GM13976 (cell line): ENCODE results near the gene SLC6A19.

Source experiments
- DNase-seq: peaks from one replicate; pipeline ENCODE4 v3.0.0; 2012; ENCODE audit warnings: low spot score
- CTCF ChIP-seq: IDR thresholded peaks from 2 replicates; pipeline ENCODE4 v1.5.1; 2012; ENCODE audit warnings: borderline replicate concordance, mild to moderate bottlenecking; ENCODE audit not compliant: insufficient read depth; ENCODE audit errors: extremely low read depth, missing control alignments, control extremely low read depth
- in situ Hi-C: fragments of 300-500 bp; cut with MboI; formaldehyde crosslinking; loops from one replicate; pipeline ENCODE4 v1.12.0; 2022; ENCODE audit warnings: low sequenced_read_pairs, mixed read lengths, inconsistent platforms; ENCODE audit not compliant: unreplicated experiment

Gene SLC6A19

GRCh38 chr5:1201327-1202025, at the start of gene SLC6A19:
TSS of gene SLC6A19 (plus strand) at chr5:1201595. CDS start at chr5:1201651, 56 bp downstream.
- TF ChIP-seq CTCF = no peak
- in situ Hi-C loops = no loop called here
- no peak for DNase-seq

GRCh38 chr5:1152156-1152555, 49.2 kb upstream of the SLC6A19 start:
- no peak for TF ChIP-seq CTCF
- in situ Hi-C loops = no loop called here
- DNase-seq = no peak

DNA sequence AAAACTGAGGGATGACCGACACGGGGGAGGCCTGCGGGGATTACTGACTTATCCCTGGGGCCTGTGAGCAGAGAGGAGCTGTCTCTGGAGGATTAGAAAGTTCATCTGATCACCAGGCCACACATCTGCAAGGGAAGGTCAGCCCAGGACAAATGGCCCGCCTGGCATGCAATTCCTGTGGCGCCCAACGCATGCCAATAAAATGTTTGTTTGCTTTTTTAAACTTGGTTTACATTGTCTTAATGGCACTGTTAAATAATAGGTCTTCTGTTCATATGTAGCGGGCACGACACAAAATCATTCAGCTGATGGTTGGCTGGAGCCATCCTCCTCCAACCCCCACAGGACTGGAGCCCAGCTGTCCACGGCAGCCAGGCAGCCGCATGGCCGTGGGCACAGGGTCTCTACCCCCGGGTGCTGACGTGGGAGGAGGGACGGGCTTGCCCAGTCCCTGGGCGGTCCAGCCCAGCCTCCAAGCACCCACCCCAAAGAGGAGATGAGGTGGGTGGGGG, 48.6 kb upstream of the SLC6A19 start:
- no peak for DNase-seq

DNA sequence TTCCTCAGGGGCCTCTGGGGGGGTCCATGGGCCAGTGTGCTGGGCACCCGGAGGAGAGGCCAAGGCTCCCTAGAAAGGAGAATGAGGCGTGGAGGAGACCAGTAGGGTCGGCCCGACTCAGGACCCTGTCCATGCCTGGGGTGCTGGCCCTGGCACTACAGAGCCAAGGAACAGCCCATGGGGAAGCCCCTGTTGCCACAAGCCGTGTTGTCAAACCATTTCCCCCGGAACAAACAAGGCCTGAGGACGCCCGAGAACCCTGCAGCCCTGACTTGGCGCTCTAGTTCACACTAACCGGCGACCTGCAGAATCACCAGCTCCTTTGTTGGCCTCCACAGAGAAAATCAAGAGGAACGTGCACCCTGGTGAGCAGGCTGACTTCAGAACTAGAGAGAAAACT, 48.0 kb upstream of the SLC6A19 start:
- no peak for TF ChIP-seq CTCF
- DNase-seq = no peak
- in situ Hi-C loops = no loop called here

More for the DNA sequence above, 48.6 kb upstream of the SLC6A19 start:
- in situ Hi-C loops = no loop called here
- no peak for TF ChIP-seq CTCF

DNA sequence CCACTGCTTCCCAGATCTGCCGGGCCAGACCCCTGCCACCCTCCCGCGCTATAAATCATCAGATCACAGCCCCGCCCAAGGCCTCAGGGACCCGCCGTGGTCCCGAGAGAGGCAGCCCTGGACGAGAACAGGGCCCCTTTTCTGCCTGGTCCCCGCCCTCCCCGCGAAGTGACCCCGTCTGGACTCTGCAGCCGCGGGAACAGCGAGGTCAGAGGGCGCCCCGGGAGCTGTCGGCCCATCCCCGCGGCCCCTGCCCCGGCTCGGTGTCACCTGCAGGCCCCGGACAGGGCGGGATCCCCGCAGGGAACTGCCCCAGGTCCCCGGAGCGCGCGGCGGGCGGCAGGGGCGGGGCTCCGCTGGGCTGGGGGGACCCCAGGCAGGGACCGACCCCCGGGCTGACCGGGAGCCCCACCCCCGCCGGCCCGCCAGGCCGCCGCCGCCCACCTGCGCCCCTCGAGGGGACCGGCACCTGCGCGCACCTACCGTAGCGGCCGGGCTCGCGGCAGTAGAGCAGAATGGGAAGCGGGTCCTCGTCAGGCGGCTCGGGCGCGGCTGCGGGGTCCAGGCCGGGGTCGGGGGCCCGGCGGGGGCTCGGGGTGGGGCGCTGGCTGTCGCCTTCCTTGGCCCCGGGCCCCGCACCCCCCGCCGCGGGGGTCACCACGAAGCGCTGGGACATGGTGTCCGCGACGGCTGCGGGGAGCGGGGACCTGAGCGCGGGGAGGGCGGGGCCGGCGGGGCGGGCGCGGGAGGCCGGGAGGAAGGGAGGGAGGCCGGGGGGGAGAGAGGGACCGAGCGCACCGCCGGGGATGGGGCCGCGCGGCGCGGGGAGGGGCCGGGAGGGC, 46.0 kb upstream of the SLC6A19 start:
- no peak for DNase-seq
- in situ Hi-C loops = no loop called here
- TF ChIP-seq CTCF = no peak

GRCh38 chr5:1156033-1156753, 45.2 kb upstream of the SLC6A19 start:
- no peak for DNase-seq
- in situ Hi-C loops = no loop called here
- no peak for TF ChIP-seq CTCF
